Hepatocyte (in vitro differentiated cells): ENCODE results near the gene EIF2B2.

Experiments used
- EZH2 ChIP-seq: fragments of 200-600 bp; sonication (generic); IDR thresholded peaks from 2 replicates; pipeline ENCODE4 v1.6.1; 2016; ENCODE audit warnings: antibody characterized with exemption, mild to moderate bottlenecking, borderline replicate concordance
- TF ChIP-seq, protein P1 (sequence below): fragments of 200-600 bp; sonication (generic); IDR thresholded peaks from 2 replicates; pipeline ENCODE4 v1.5.1; 2016; ENCODE audit warnings: antibody characterized with exemption, mild to moderate bottlenecking; ENCODE audit not compliant: poor library complexity

DNA sequence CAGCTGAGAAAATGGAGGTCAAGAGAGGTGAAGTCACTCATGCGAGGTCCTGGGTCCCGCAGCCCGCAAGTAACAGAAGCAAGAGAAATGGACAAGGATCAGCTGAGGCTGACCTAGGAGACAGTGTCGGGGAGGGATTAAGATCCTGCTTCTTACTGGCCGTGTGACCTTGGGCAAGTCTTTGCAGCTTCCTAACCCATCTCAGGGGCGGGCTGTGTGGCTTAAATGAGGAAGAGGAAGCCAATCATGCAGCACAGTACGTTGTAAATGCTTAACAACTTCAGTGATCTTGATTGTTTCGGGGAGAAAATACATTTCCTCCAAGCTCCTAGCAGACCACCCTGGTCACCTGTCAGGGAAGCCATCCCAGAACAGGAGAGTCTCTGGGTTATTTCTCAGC is 40.2 kb upstream of the EIF2B2 start:
- TF ChIP-seq, protein P1, sequence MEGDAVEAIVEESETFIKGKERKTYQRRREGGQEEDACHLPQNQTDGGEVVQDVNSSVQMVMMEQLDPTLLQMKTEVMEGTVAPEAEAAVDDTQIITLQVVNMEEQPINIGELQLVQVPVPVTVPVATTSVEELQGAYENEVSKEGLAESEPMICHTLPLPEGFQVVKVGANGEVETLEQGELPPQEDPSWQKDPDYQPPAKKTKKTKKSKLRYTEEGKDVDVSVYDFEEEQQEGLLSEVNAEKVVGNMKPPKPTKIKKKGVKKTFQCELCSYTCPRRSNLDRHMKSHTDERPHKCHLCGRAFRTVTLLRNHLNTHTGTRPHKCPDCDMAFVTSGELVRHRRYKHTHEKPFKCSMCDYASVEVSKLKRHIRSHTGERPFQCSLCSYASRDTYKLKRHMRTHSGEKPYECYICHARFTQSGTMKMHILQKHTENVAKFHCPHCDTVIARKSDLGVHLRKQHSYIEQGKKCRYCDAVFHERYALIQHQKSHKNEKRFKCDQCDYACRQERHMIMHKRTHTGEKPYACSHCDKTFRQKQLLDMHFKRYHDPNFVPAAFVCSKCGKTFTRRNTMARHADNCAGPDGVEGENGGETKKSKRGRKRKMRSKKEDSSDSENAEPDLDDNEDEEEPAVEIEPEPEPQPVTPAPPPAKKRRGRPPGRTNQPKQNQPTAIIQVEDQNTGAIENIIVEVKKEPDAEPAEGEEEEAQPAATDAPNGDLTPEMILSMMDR = no peak
- no peak for TF ChIP-seq EZH2
